Medulla oblongata (tissue), 1 donor: ENCODE measurements around the gene OCA2.
"Not testable (repeated sequence)": the region's sequence is repeated elsewhere in the genome, so short reads cannot be mapped to it uniquely, and the experiment has no call there.

Experiments used
- DNase-seq: peaks from one replicate; pipeline ENCODE4 v3.0.0-alpha.2; 2015; ENCODE audit errors: extremely low spot score

Gene OCA2

GRCh38 chr15:27771892-27772291 lies 327.2 kb downstream of the OCA2 start:
- no peak for DNase-seq

- DNase-seq = no peak
Observed at GRCh38 chr15:27770769-27771554, 328.2 kb downstream of the OCA2 start.

GRCh38 chr15:27770086-27770607 lies 329.0 kb downstream of the OCA2 start:
- no peak for DNase-seq

GRCh38 chr15:27769652-27770051 lies 329.5 kb downstream of the OCA2 start:
- no peak for DNase-seq

GRCh38 chr15:27768732-27769475 lies 330.2 kb downstream of the OCA2 start:
- no peak for DNase-seq

GRCh38 chr15:27767918-27768640 lies 331.0 kb downstream of the OCA2 start:
- DNase-seq = no peak

- DNase-seq = not testable (repeated sequence)
Observed at GRCh38 chr15:27767430-27767829, 331.7 kb downstream of the OCA2 start.

- no peak for DNase-seq
Observed at GRCh38 chr15:27764339-27764738, 334.8 kb downstream of the OCA2 start.

- no peak for DNase-seq
Observed at GRCh38 chr15:27763514-27763913, 335.6 kb downstream of the OCA2 start.

GRCh38 chr15:27762471-27762870 lies 336.6 kb downstream of the OCA2 start:
- DNase-seq = no peak

- no peak for DNase-seq
Observed at GRCh38 chr15:27757052-27757451, 342.1 kb downstream of the OCA2 start.

- DNase-seq = no peak
Observed at GRCh38 chr15:27752691-27753090, 346.4 kb downstream of the OCA2 start.

- DNase-seq = no peak
Observed at GRCh38 chr15:27747997-27748396, 351.1 kb downstream of the OCA2 start.

GRCh38 chr15:27746401-27746955 lies 352.6 kb downstream of the OCA2 start:
- DNase-seq = no peak

- DNase-seq = no peak
Observed at GRCh38 chr15:27744641-27745040, 354.5 kb downstream of the OCA2 start.

GRCh38 chr15:27743638-27744037 lies 355.5 kb downstream of the OCA2 start:
- no peak for DNase-seq

GRCh38 chr15:27742751-27743477 lies 356.2 kb downstream of the OCA2 start:
- DNase-seq = peak; percentile 66

- DNase-seq = no peak
Observed at GRCh38 chr15:27741226-27741860, 357.8 kb downstream of the OCA2 start.

- DNase-seq = no peak
Observed at GRCh38 chr15:27734785-27735495, 364.2 kb downstream of the OCA2 start.

GRCh38 chr15:27731776-27732175 lies 367.3 kb downstream of the OCA2 start:
- DNase-seq = no peak
